HEK293 (cell line): ENCODE data around the gene PPARA.

Experiments
- BCL11A ChIP-seq: fragments of 450-650 bp; formaldehyde crosslinking; IDR thresholded peaks from 2 replicates; pipeline ENCODE4 v1.5.1; 2016; ENCODE audit warnings: low read depth, missing biosample characterization, missing genetic modification characterization
- GFI1B ChIP-seq: fragments of 450-650 bp; formaldehyde crosslinking; IDR thresholded peaks from 2 replicates; pipeline ENCODE4 v1.5.1; 2016; ENCODE audit warnings: missing biosample characterization, missing genetic modification characterization
- GLI4 ChIP-seq: fragments of 450-650 bp; formaldehyde crosslinking; IDR thresholded peaks from 2 replicates; pipeline ENCODE4 v1.5.1; 2016; ENCODE audit warnings: missing biosample characterization, missing genetic modification characterization
- HOXC10 ChIP-seq: sonication (generic); formaldehyde crosslinking; IDR thresholded peaks from 2 replicates; pipeline ENCODE4 v1.8.1; 2023; ENCODE audit warnings: mild to moderate bottlenecking, missing genetic modification reagents
- KLF10 ChIP-seq: fragments of 450-650 bp; IDR thresholded peaks from 2 replicates; pipeline ENCODE4 v1.5.1; 2018; ENCODE audit warnings: missing biosample characterization, mild to moderate bottlenecking, missing genetic modification characterization
- KLF7 ChIP-seq: fragments of 450-650 bp; formaldehyde crosslinking; IDR thresholded peaks from 2 replicates; pipeline ENCODE4 v1.5.1; 2016; ENCODE audit warnings: missing biosample characterization, missing genetic modification characterization, borderline replicate concordance
- KLF9 ChIP-seq: fragments of 450-650 bp; formaldehyde crosslinking; IDR thresholded peaks from 2 replicates; pipeline ENCODE4 v1.5.1; 2016; ENCODE audit warnings: missing biosample characterization, missing genetic modification characterization, low read depth
- MEIS1 ChIP-seq: sonication (generic); formaldehyde crosslinking; IDR thresholded peaks from 2 replicates; pipeline ENCODE4 v1.8.1; 2022; ENCODE audit warnings: missing genetic modification reagents, mild to moderate bottlenecking, borderline replicate concordance
- OSR2 ChIP-seq: fragments of 450-650 bp; formaldehyde crosslinking; IDR thresholded peaks from 2 replicates; pipeline ENCODE4 v1.5.1; 2016; ENCODE audit warnings: missing biosample characterization, missing genetic modification characterization
- SCRT2 ChIP-seq: fragments of 450-650 bp; formaldehyde crosslinking; IDR thresholded peaks from 2 replicates; pipeline ENCODE4 v1.5.1; 2016; ENCODE audit warnings: missing biosample characterization, missing genetic modification characterization
- TSHZ1 ChIP-seq: fragments of 450-650 bp; formaldehyde crosslinking; IDR thresholded peaks from 2 replicates; pipeline ENCODE4 v1.5.1; 2016; ENCODE audit warnings: missing biosample characterization, missing genetic modification characterization, borderline replicate concordance
- WT1 ChIP-seq: fragments of 450-650 bp; formaldehyde crosslinking; IDR thresholded peaks from 2 replicates; pipeline ENCODE4 v1.5.1; 2016; ENCODE audit warnings: missing biosample characterization, missing genetic modification characterization
- ZEB2 ChIP-seq: fragments of 450-650 bp; formaldehyde crosslinking; IDR thresholded peaks from 2 replicates; pipeline ENCODE4 v1.5.1; 2016; ENCODE audit warnings: missing biosample characterization, missing genetic modification characterization
- ZNF112 ChIP-seq: fragments of 450-650 bp; formaldehyde crosslinking; IDR thresholded peaks from 2 replicates; pipeline ENCODE4 v1.5.0; 2017; ENCODE audit warnings: missing biosample characterization, missing genetic modification characterization
- ZNF138 ChIP-seq: fragments of 450-650 bp; formaldehyde crosslinking; IDR thresholded peaks from 2 replicates; pipeline ENCODE4 v1.5.1; 2016; ENCODE audit warnings: missing biosample characterization, missing genetic modification characterization, borderline replicate concordance
- ZNF146 ChIP-seq: fragments of 450-650 bp; formaldehyde crosslinking; IDR thresholded peaks from 2 replicates; pipeline ENCODE4 v1.5.1; 2016; ENCODE audit warnings: missing biosample characterization, missing genetic modification characterization
- ZNF335 ChIP-seq: fragments of 450-650 bp; formaldehyde crosslinking; conservative IDR thresholded peaks from 2 replicates; pipeline ENCODE4 v1.5.1; 2016; ENCODE audit warnings: missing biosample characterization, missing genetic modification characterization
- ZNF366 ChIP-seq: fragments of 450-650 bp; formaldehyde crosslinking; conservative IDR thresholded peaks from 2 replicates; pipeline ENCODE4 v1.5.1; 2016; ENCODE audit warnings: missing biosample characterization, missing genetic modification characterization
- ZNF394 ChIP-seq: fragments of 450-650 bp; formaldehyde crosslinking; IDR thresholded peaks from 2 replicates; pipeline ENCODE4 v1.5.1; 2016; ENCODE audit warnings: missing biosample characterization, missing genetic modification characterization, mild to moderate bottlenecking, moderate library complexity, borderline replicate concordance
- ZNF423 ChIP-seq: fragments of 450-650 bp; formaldehyde crosslinking; IDR thresholded peaks from 2 replicates; pipeline ENCODE4 v1.5.1; 2016; ENCODE audit warnings: missing biosample characterization, missing genetic modification characterization
- ZNF600 ChIP-seq: fragments of 450-650 bp; formaldehyde crosslinking; IDR thresholded peaks from 2 replicates; pipeline ENCODE4 v1.5.1; 2016; ENCODE audit warnings: missing biosample characterization, missing genetic modification characterization
- ZNF629 ChIP-seq: fragments of 450-650 bp; formaldehyde crosslinking; IDR thresholded peaks from 2 replicates; pipeline ENCODE4 v1.5.1; 2017; ENCODE audit warnings: missing biosample characterization, missing genetic modification characterization
- ZNF747 ChIP-seq: fragments of 450-650 bp; formaldehyde crosslinking; IDR thresholded peaks from 2 replicates; pipeline ENCODE4 v1.5.1; 2016; ENCODE audit warnings: missing biosample characterization, missing genetic modification characterization
- ZSCAN23 ChIP-seq: fragments of 450-650 bp; formaldehyde crosslinking; IDR thresholded peaks from 2 replicates; pipeline ENCODE4 v1.5.1; 2016; ENCODE audit warnings: missing biosample characterization, missing genetic modification characterization
- ZXDB ChIP-seq: fragments of 450-650 bp; formaldehyde crosslinking; IDR thresholded peaks from 2 replicates; pipeline ENCODE4 v1.5.1; 2016; ENCODE audit warnings: missing biosample characterization, missing genetic modification characterization
- TF ChIP-seq, protein P1 (sequence below): sonication (generic); formaldehyde crosslinking; IDR thresholded peaks from 2 replicates; pipeline ENCODE4 v1.8.1; 2022; ENCODE audit warnings: mild to moderate bottlenecking, moderate library complexity, missing genetic modification reagents
- TF ChIP-seq, protein P2 (sequence below): fragments of 450-650 bp; formaldehyde crosslinking; IDR thresholded peaks from 2 replicates; pipeline ENCODE4 v1.5.1; 2017; ENCODE audit warnings: missing biosample characterization, mild to moderate bottlenecking, missing genetic modification characterization, moderate library complexity
- TF ChIP-seq, protein P3 (sequence below): fragments of 450-650 bp; formaldehyde crosslinking; IDR thresholded peaks from 2 replicates; pipeline ENCODE4 v1.5.1; 2016; ENCODE audit warnings: missing biosample characterization, missing genetic modification characterization
- TF ChIP-seq, protein P4 (sequence below): fragments of 450-650 bp; formaldehyde crosslinking; IDR thresholded peaks from 2 replicates; pipeline ENCODE4 v1.5.1; 2016; ENCODE audit warnings: missing biosample characterization, missing genetic modification characterization

Gene PPARA

DNA sequence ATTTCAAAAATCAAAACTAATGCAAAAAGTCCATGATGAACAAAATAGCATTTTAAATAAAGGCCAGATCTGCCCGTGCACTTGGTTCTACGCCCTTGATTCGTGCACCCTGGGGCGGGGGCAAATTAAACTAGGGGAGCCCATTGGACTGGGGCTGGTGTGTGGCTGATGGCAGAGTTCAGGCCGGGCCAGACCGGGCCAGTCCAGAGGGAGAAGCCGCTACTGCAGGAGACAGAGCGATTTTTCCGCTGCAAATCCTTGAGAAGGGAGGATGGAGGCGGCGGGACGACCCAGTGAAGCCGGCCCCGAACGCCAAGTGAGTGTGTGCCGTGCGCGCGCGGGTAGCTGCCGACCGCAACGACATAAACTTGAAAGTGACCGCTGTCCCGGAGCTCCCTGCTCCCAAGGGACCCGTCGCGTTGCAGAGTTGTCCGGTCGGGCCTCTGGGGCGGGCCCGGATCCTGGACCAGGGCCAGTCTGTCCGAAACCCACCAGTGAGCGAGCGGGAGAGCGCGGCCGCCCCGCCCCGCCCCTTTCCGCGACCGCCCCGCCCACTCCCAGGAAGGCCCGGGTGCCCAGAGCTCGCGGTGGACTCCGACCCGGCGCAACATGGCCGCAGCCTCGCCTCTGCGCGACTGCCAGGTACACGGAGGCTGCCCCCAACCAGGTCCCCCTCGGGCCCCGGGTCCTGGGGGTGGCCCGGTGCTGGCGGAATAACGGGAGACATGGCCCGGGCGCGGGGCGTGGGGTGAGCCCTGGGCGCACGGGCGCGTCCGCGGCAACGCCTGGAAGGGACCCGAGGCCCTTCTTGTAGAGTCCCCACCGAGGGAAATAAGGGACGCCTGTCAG, 117.3 kb downstream of the PPARA start, which contains the start of gene TTC38 (continued):
- TF ChIP-seq, protein P1, sequence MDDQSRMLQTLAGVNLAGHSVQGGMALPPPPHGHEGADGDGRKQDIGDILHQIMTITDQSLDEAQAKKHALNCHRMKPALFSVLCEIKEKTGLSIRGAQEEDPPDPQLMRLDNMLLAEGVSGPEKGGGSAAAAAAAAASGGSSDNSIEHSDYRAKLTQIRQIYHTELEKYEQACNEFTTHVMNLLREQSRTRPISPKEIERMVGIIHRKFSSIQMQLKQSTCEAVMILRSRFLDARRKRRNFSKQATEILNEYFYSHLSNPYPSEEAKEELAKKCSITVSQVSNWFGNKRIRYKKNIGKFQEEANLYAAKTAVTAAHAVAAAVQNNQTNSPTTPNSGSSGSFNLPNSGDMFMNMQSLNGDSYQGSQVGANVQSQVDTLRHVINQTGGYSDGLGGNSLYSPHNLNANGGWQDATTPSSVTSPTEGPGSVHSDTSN: peak; percentile 61
- TF ChIP-seq SCRT2 (tag by site-specific recombination) (no peak), ZNF112 (no peak), GLI4 (no peak), KLF7 (tag by site-specific recombination) (0 out of 2 replicates have a peak, but pooled peaks have one; percentile 52), ZNF335 (peak; percentile 80), ZNF366 (peak; percentile 62; the same call in 1 of the 2 replicates), ZEB2 (tag by site-specific recombination) (peak; percentile 89), HOXC10 (CRISPR knock-in tag) (no peak), TSHZ1 (peak; percentile 30; the same call in 1 of the 2 replicates), ZNF600 (tag by site-specific recombination) (peak; percentile 93), ZNF747 (tag by site-specific recombination) (no peak), ZNF423 (tag by site-specific recombination) (peak; percentile 93), ZNF394 (tag by site-specific recombination) (no peak; the same call in 1 of the 2 replicates), WT1 (tag by site-specific recombination) (peak; percentile 53; the same call in 1 of the 2 replicates), KLF9 (tag by site-specific recombination) (peak; percentile 95), ZNF138 (tag by site-specific recombination) (no peak), GFI1B (tag by site-specific recombination) (no peak), OSR2 (tag by site-specific recombination) (peak; percentile 67), ZSCAN23 (tag by site-specific recombination) (no peak), BCL11A (tag by site-specific recombination) (peak; percentile 83; the same call in 1 of the 2 replicates), MEIS1 (CRISPR knock-in tag) (no peak), ZNF146 (no peak), ZNF629 (tag by site-specific recombination) (peak; percentile 40; the same call in 1 of the 2 replicates), ZXDB (tag by site-specific recombination) (peak; percentile 78), KLF10 (peak; percentile 87)
- TF ChIP-seq, protein P2, sequence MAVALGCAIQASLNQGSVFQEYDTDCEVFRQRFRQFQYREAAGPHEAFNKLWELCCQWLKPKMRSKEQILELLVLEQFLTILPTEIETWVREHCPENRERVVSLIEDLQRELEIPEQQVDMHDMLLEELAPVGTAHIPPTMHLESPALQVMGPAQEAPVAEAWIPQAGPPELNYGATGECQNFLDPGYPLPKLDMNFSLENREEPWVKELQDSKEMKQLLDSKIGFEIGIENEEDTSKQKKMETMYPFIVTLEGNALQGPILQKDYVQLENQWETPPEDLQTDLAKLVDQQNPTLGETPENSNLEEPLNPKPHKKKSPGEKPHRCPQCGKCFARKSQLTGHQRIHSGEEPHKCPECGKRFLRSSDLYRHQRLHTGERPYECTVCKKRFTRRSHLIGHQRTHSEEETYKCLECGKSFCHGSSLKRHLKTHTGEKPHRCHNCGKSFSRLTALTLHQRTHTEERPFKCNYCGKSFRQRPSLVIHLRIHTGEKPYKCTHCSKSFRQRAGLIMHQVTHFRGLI (tag by site-specific recombination): no peak
- TF ChIP-seq, protein P3, sequence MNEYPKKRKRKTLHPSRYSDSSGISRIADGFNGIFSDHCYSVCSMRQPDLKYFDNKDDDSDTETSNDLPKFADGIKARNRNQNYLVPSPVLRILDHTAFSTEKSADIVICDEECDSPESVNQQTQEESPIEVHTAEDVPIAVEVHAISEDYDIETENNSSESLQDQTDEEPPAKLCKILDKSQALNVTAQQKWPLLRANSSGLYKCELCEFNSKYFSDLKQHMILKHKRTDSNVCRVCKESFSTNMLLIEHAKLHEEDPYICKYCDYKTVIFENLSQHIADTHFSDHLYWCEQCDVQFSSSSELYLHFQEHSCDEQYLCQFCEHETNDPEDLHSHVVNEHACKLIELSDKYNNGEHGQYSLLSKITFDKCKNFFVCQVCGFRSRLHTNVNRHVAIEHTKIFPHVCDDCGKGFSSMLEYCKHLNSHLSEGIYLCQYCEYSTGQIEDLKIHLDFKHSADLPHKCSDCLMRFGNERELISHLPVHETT (tag by site-specific recombination): 0 out of 2 replicates have a peak, but pooled peaks have one; percentile 50
- TF ChIP-seq, protein P4, sequence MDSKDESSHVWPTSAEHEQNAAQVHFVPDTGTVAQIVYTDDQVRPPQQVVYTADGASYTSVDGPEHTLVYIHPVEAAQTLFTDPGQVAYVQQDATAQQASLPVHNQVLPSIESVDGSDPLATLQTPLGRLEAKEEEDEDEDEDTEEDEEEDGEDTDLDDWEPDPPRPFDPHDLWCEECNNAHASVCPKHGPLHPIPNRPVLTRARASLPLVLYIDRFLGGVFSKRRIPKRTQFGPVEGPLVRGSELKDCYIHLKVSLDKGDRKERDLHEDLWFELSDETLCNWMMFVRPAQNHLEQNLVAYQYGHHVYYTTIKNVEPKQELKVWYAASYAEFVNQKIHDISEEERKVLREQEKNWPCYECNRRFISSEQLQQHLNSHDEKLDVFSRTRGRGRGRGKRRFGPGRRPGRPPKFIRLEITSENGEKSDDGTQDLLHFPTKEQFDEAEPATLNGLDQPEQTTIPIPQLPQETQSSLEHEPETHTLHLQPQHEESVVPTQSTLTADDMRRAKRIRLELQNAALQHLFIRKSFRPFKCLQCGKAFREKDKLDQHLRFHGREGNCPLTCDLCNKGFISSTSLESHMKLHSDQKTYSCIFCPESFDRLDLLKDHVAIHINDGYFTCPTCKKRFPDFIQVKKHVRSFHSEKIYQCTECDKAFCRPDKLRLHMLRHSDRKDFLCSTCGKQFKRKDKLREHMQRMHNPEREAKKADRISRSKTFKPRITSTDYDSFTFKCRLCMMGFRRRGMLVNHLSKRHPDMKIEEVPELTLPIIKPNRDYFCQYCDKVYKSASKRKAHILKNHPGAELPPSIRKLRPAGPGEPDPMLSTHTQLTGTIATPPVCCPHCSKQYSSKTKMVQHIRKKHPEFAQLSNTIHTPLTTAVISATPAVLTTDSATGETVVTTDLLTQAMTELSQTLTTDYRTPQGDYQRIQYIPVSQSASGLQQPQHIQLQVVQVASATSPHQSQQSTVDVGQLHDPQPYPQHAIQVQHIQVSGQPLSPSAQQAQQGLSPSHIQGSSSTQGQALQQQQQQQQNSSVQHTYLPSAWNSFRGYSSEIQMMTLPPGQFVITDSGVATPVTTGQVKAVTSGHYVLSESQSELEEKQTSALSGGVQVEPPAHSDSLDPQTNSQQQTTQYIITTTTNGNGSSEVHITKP (tag by site-specific recombination): peak; percentile 76
